Limb (tissue), 2 donors: ENCODE results near the gene RAC2.

ENCODE experiments used
- DNase-seq, 2 donors: peaks; one replicate each; pipeline ENCODE4 v3.0.0-alpha.2; 2016; ENCODE audit errors: extremely low spot score in 2 of 2

Gene RAC2

DNA sequence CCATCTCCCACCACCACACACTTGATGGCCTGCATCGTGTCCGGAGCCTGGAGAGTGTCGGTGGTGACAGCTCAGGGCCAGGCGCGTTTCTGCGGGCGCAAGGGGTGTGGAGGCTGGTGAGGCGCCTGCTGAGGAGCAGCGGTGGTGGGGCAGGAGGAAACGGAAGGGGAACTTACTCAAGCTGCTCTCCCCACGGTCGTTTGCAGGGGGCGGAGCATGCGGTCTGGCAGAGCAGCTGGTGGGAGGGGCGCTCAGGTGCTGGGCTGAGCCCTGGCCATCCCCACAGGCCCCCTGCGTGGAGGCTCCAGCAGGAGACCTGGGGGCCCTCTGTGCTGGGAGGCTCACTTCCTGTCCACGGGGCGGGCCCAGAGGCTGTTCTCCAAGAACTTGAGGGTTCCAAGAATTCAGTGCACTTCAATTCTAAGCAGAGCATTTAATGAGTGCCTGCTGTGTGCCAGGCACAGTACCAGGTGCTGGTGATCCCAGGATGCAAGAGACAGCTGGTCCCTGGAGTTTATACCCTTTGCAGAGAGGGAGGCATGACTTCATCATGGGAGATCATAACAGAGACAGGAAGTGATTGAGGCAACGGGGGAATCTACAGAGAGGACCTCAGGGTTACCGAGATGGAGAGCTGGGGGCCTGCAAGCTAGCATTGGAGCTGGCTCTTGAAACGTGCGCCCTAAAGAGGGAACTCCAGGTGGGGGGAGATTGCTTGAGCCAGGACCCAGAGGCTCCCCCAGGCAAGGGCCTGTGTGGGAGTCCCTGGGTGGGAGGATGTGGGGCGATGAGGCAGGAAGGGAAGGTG lies at the start of gene RAC2:
TSS of gene RAC2 (minus strand) at position 156 of the 808 bp plus-strand sequence. CDS start at position 35, 121 bp downstream.
- peak in 1 of 2 donors; percentile 61 for DNase-seq

- no peak for DNase-seq
Observed at GRCh38 chr22:37293172-37293571, 49.1 kb upstream of the RAC2 start.

DNA sequence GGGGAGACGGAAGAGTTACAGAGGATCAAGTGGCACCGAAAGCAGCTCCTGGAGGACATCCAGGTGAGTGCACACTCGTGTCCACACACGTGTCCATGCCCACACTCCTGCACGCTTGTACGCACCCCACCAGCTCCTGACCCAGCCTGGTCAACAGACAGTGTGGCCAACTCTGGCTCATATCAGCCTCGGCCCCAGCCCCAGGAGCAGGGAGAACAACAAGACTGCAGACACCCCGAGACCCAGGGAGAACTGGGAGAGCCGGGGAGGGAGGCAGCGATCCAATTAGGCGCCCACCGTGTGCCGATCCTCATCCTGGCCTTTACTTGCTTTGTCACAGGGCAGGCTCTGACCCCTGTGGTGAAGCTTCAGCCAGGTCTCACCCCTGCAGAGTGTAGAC lies 48.6 kb upstream of the RAC2 start:
- no peak for DNase-seq

DNA sequence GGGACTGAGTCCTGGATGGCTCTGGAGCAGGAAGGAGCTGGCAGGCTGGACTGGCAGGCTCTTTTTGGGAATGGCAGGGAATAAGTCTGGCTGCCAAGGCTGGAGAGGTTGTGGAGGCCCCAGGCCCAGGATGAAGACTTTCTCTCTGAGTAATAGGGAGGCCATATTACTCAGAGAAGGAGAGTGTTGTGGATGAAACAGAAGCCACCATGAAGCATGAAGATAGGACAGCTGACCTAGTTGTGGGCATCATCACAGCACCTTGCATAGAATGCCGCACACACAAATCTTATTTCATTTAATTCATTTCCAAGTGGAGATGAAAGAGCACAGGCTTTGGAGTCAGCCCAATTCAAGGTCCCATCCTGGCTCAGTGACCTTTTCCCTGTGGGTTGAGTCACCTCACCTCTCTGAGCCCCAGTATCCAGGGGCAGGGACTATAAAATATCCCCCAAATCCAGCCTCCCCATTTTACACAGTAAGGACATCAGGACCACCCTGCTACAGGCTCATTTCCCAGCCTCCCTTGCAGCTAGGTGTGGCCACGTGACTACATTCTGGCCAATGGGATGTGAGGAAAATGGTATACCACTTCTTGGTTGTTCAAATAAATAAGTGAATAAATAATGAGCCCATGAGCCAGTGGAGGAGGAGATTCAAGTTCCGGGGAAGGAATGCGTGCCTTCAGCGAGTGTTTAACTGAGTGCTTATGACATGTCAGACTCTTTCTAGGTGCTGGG lies 47.7 kb upstream of the RAC2 start:
- no peak for DNase-seq

DNA sequence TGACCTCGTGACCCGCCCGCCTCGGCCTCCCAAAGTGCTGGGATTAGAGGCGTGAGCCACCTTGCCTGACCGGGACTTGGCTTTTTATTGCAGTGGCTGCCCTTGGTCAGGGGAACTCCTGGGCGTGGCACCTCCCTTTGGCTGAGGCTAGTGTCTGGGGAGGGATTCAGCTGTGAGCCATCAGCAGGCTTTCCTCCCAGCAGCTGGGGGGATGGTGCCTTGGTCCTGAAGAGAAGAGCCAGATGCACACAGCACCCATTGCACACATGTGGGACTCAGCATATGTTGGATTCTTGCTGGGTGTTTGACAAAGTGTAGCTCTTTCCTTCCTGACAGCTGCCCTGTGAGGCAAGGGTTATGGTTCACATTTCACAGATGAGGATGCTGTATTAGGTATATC lies 46.7 kb upstream of the RAC2 start:
- DNase-seq, result no peak

DNA sequence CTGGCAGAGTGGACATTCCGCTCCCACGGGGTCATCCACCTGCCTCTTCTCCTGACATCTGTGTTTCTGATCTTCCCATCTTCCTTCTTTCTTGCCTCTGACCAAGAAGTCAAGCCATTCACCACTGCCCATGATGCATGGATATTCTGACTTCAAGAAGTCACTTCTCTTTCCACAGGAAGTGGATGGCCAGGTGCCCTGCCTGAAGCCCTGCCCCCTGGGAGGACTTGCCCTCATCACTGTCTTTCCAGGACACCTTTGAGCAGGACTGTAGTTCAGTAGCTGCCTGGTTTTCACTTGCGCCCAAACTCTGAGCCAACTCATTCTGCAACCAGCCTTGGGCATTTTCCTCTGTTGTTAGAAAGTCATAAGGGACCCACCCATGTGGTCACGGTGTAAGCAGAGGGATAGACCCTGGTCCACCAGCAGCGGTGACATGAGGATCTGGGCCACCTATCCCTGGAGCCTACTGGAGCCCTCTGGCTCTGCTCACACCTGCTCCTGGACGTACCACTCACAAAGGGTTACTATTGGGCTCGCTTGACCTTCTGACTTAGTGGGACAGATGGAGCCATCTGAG lies 45.2 kb upstream of the RAC2 start:
- DNase-seq, result no peak

DNA sequence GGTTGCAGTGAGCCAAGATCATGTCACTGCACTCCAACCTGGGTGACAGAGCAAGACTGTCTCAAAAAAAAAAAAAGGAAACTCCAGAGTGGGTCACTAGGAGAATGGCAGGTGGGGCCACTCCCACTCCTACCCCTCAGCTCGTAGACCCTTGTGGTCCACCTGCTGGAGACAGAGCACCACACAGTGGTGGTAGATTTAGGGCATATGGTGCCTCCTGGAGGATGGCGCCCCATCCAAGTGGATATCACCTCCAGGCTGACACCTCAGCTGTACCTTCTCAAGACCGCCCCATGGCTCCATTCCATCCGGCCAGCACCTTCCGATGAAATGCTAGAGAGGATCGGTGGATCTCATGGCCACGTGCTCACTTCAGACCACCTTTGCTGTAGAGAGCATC lies 44.5 kb upstream of the RAC2 start:
- no peak for DNase-seq

DNA sequence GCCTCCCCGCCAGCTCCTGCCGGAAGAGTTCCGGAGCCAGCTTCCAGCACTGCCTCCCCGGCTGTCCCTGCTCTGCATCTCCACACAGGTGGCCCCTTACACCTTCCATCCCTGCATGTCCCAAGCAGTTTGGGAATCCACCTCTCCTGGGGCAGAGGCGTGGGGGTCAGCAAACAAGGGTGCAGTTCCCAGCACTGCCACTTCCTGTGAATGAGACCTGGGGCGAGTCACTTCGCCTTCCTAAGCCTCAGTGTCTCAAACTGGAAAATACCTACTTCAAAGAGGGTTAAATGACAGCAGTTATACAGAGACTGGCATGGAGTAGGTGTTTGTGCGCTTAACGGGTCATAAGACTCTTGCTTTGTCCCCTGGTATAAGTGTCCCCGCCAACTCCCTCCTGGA lies 43.5 kb upstream of the RAC2 start:
- DNase-seq, result no peak

DNA sequence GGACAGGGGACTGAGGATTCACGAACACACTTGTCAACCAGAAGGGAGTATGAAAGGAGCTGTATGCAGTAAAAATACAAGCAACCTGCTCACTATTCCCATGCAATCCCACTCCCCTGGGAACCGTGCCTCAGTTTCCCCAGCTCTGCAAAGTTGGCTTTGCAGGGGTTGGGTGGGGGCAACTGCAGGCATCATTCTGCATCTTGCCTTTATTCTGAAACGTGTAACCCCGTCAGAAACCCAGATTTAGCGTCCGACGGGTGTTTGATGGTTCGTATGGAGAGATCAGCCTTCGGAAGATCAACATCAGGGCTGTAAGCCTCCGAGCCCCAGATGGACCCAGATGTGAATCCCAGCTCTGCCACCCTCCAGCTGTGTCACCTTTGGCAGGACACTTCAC lies 41.9 kb upstream of the RAC2 start:
- no peak for DNase-seq

- DNase-seq, result peak in 1 of 2 donors; percentile 45
Observed at GRCh38 chr22:37284805-37285355, 40.8 kb upstream of the RAC2 start.

DNA sequence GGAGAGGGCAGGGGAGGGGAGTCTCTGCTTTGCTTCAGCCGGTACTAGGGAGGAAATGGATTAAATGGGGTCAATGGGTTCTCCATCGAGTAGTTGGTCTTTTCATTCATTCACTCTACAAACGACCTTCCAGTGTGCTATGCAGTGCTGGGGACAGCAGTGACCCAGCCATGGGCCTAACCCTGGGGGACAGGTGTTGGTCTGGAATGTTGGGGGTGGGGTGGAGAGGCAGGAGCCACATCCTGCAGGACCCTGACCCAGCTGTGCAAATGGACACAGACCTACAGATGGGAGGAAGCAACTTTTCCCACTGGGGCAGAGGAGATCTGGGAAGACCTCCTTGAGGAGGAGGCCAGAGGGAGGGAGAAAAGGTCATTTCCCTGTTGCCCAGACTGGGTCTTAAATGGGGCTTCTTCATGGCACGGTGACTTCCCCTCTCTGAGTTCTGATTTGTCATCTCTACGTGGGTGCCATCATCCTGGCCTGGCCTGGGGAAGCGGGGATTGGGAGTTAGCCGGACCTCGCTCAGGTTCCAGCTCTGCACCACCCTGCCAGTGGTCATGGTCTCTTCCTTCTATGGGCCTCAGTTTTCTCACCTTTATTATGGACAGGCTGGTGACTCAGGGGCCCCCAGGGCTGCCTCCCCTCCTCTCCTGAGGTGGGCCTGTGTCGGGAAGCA lies 40.2 kb upstream of the RAC2 start:
- no peak for DNase-seq

DNA sequence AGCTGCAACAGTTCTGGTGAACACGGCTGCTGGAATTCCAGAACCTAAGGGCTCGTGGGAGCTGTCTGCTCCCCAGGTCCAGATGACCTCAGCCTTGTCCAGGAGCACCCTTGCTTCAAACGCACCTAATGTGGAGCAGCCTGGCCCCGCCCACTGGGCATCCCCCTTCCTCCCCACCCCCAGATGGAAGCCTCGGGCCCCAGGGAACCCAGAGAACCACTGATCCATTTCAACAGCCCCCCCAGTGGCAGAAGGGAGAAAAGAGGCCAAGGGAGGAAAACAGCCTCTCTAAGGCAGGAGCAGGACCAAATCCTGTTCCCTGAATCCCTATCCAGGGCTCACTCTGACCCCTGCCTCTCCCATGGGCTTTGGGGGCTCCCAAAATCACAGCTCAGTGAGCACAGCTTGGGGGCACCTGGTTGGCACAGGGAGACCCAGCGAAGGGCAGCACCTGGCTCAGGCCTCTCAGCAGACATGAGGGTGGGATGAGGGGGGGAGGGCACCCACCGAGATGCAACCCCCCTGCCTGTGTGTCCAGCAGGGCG lies 39.4 kb upstream of the RAC2 start:
- DNase-seq, result no peak

DNA sequence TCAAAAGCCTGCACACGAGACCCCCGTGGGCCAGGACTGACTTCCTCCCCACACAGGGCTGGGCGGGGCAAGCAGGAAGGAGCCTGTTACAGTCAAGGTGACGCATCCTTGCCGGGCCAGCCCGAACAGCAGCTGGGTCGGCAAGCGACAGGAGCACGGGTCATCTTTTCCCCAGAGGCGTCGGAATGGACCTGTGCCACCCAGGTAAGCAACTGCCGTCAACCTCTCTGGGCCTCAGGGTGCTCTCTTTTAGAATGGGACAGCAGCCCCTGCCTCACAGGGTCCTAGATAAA lies 38.3 kb upstream of the RAC2 start, which contains the start of gene CYTH4:
TSS of gene CYTH4 (plus strand) at position 124 of the 293 bp plus-strand sequence. CDS start at position 186, 62 bp downstream.
- DNase-seq, result no peak

DNA sequence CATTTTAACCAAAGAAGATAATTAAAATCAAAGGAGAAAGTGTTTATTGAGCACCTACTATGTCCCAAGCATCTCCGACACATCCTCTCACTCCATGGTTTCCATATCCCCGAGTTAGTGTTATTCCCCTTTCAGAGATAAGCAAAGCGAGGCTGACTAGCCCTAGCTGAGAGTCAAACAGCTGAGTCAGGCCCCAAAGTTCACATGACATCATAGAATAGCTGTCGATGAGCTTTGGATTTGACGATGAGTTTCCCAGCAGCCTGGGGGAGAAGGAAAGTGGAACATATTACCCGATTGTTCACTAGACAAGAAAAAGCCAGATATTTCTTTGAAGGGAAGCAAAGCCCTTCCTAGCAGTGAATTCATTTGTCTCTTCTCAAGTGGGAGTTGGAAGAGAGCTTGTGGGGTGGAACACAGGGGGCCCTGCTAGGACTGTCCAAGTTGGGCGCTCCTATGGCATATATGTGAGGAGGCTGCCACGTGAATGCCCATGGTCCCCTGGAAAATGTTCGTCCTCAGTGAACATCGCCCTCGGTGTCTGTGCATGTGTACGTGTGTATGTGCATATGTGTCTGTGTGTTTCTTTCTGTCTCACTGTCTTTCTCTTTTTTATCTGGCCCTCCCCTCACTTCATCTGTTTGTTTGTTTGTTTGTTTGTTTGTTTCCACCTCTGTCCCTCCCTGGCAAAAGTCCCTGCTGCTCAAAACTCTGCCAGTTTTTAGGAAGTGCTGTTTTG lies 37.7 kb upstream of the RAC2 start:
- no peak for DNase-seq

DNA sequence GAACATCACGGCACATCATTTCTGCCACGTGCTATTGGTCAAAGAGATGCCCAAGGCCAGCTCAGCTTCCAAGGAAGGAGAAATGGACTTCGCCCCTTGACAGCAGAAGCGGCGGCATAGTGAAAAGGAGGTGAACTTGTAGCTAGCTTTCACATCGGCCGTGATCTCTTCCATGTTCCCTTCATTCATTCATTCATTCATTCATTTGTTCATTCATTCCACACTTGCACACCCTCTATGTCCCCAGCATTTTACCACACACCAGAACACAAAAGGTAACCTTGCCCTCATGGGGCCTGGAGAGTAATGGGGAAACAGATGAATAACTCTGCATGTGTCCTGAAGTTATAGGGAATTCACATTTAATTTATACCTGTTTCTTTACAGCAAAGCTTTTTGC lies 37.1 kb upstream of the RAC2 start:
- no peak for DNase-seq

- no peak for DNase-seq
Observed at GRCh38 chr22:37280718-37281117, 36.6 kb upstream of the RAC2 start.

- DNase-seq, result no peak
Observed at GRCh38 chr22:37279331-37280181, 35.5 kb upstream of the RAC2 start.

DNA sequence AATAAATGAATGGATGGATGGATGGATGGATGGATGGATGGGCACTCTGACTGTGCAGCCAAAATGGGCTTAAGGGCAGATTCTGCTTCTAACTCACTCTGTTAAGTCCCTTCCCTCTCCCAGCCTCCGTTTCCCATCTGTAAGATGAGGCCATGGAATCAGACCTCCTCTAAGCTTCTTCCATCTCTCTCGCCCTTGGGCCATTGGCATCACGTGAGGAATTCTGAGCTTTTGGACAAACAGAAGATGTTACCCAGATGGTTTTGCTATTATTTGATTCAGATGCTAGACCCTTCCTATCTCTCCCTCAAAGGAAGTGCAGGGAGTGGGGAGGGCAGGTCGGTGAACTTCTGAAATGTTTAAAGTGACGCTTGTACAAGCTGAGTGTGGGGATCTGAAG lies 34.2 kb upstream of the RAC2 start:
- DNase-seq, result no peak

DNA sequence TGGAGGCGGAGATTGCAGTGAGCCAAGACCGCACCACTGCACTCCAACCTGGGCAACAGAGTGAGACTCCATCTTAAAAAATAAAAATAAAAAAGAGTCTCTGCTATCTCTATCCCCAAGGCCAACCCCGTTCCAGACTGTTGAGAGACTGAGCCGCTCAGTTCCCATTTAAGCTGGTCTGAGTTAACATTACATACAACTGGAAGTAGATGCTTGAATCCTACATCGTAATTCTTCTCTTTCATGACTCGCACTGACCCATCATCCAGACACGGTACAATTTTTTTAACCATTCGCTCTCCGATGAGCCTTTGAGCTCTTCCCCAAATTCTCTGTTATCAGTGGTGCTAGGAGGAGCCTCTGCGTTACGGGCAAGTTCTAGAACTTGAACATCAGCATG lies 33.3 kb upstream of the RAC2 start:
- DNase-seq, result no peak

DNA sequence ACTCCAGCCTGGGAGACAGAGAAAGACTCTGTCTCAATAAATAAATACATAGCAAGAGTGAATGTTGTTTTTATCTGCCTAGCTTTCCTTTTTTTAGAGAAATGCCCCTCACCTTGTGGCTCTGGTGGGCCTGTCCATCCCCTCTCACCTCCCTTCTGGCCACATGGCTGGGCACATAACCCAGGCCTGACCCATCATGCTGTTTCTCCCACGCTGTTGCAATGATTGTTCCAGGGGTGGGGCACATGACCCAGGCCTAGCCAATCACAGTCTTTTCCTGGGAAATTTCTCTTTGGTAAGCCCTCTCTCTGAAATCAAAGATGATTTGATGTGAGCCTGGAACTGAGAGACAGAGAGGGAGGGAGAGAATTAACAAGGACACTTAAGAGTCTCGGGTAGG lies 32.7 kb upstream of the RAC2 start:
- no peak for DNase-seq
